ENCODE measurements around the gene CXCL3.

The CXCL3 gene

GRCh38 chr4:74055096-74055495 is 16.6 kb upstream of the CXCL3 start:
- DNase-seq (ENCODE audit: low read depth), result no peak

- DNase-seq (ENCODE audit: low read depth), result no peak
Measured at GRCh38 chr4:74054483-74055047, 16.1 kb upstream of the CXCL3 start.

GRCh38 chr4:74047152-74047551 is 8.7 kb upstream of the CXCL3 start:
- no peak for DNase-seq (ENCODE audit: low read depth)

- no peak for DNase-seq (ENCODE audit: low read depth)
Measured at GRCh38 chr4:74045772-74046171, 7.3 kb upstream of the CXCL3 start.

- no peak for DNase-seq (ENCODE audit: low read depth)
Measured at GRCh38 chr4:74045247-74045646, 6.8 kb upstream of the CXCL3 start.

- no peak for DNase-seq (ENCODE audit: low read depth)
Measured at GRCh38 chr4:74044677-74045076, 6.2 kb upstream of the CXCL3 start.

- no peak for DNase-seq (ENCODE audit: low read depth)
Measured at GRCh38 chr4:74042681-74043080, 4.2 kb upstream of the CXCL3 start.

GRCh38 chr4:74041418-74041817 is 2.9 kb upstream of the CXCL3 start:
- DNase-seq (ENCODE audit: low read depth), result no peak

- no peak for DNase-seq (ENCODE audit: low read depth)
Measured at GRCh38 chr4:74039315-74039763, 850 bp upstream of the CXCL3 start.

GRCh38 chr4:74038086-74038424 is 434 bp downstream of the CXCL3 start:
- no peak for DNase-seq (ENCODE audit: low read depth)

- DNase-seq (ENCODE audit: low read depth), result no peak
Measured at GRCh38 chr4:74037076-74037955, 1.2 kb downstream of the CXCL3 start.

GRCh38 chr4:74033739-74034138 is 4.8 kb downstream of the CXCL3 start:
- no peak for DNase-seq (ENCODE audit: low read depth)

GRCh38 chr4:74032064-74032463 is 6.4 kb downstream of the CXCL3 start:
- no peak for DNase-seq (ENCODE audit: low read depth)

GRCh38 chr4:74031576-74031975 is 6.9 kb downstream of the CXCL3 start:
- DNase-seq (ENCODE audit: low read depth), result no peak

GRCh38 chr4:74030285-74030684 is 8.2 kb downstream of the CXCL3 start:
- no peak for DNase-seq (ENCODE audit: low read depth)

GRCh38 chr4:74028504-74028903 is 10.0 kb downstream of the CXCL3 start:
- DNase-seq (ENCODE audit: low read depth), result no peak

- no peak for DNase-seq (ENCODE audit: low read depth)
Measured at GRCh38 chr4:74023709-74024108, 14.8 kb downstream of the CXCL3 start.

GRCh38 chr4:74021601-74022000 is 16.9 kb downstream of the CXCL3 start:
- no peak for DNase-seq (ENCODE audit: low read depth)

- DNase-seq (ENCODE audit: low read depth), result no peak
Measured at GRCh38 chr4:74018771-74019170, 19.7 kb downstream of the CXCL3 start.

GRCh38 chr4:74018116-74018515 is 20.4 kb downstream of the CXCL3 start:
- no peak for DNase-seq (ENCODE audit: low read depth)

- DNase-seq (ENCODE audit: low read depth), result no peak
Measured at GRCh38 chr4:74016068-74016467, 22.4 kb downstream of the CXCL3 start.

- DNase-seq (ENCODE audit: low read depth), result no peak
Measured at GRCh38 chr4:74015126-74015780, 23.2 kb downstream of the CXCL3 start.

- DNase-seq (ENCODE audit: low read depth), result no peak
Measured at GRCh38 chr4:74014332-74014731, 24.2 kb downstream of the CXCL3 start.
